ENCODE measurements around the gene ORAI2.
A peak's percentile ranks its signal among the peaks of the same experiment; 100 is the strongest.
"Not testable (repeated sequence)": the region's sequence is repeated elsewhere in the genome, so short reads cannot be mapped to it uniquely, and the experiment has no call there.

The ORAI2 gene

GRCh38 chr7:102447311-102447710, 13.9 kb downstream of the ORAI2 start:
- DNase-seq (ENCODE audit: low spot score), result no peak

- no peak for DNase-seq (ENCODE audit: low spot score)
These were observed 15.8 kb downstream of the ORAI2 start for GRCh38 chr7:102449136-102449535.

GRCh38 chr7:102450242-102450641, 16.9 kb downstream of the ORAI2 start:
- no peak for DNase-seq (ENCODE audit: low spot score)

GRCh38 chr7:102451371-102452054, 18.1 kb downstream of the ORAI2 start:
- no peak for DNase-seq (ENCODE audit: low spot score)

GRCh38 chr7:102452451-102452850, 19.1 kb downstream of the ORAI2 start:
- no peak for DNase-seq (ENCODE audit: low spot score)

- DNase-seq (ENCODE audit: low spot score), result no peak
These were observed 19.9 kb downstream of the ORAI2 start for GRCh38 chr7:102453319-102453718.

GRCh38 chr7:102454468-102454867, 21.1 kb downstream of the ORAI2 start:
- DNase-seq (ENCODE audit: low spot score), result no peak

GRCh38 chr7:102454932-102455331, 21.6 kb downstream of the ORAI2 start:
- not testable (repeated sequence) for DNase-seq (ENCODE audit: low spot score)

- DNase-seq (ENCODE audit: low spot score), result no peak
These were observed 22.2 kb downstream of the ORAI2 start for GRCh38 chr7:102455596-102455995.

GRCh38 chr7:102456327-102456726, 23.0 kb downstream of the ORAI2 start:
- DNase-seq (ENCODE audit: low spot score), result no peak

GRCh38 chr7:102457352-102457924, 24.1 kb downstream of the ORAI2 start:
- DNase-seq (ENCODE audit: low spot score), result no peak

- DNase-seq (ENCODE audit: low spot score), result no peak
These were observed 26.0 kb downstream of the ORAI2 start for GRCh38 chr7:102459221-102459844.

- DNase-seq (ENCODE audit: low spot score), result no peak
These were observed 27.1 kb downstream of the ORAI2 start for GRCh38 chr7:102460467-102460866.

- DNase-seq (ENCODE audit: low spot score), result no peak
These were observed 30.6 kb downstream of the ORAI2 start for GRCh38 chr7:102463841-102464576.

- peak; percentile 99 for DNase-seq (ENCODE audit: low spot score)
These were observed 31.4 kb downstream of the ORAI2 start, which contains the start of the genes ALKBH4 and LRWD1 for GRCh38 chr7:102464577-102465280. TSS of gene ALKBH4 (minus strand) at chr7:102464863. CDS start at chr7:102464836, 27 bp downstream. TSS of gene LRWD1 (plus strand) at chr7:102464984. CDS start at chr7:102465081, 97 bp downstream.

- no peak for DNase-seq (ENCODE audit: low spot score)
These were observed 32.7 kb downstream of the ORAI2 start for GRCh38 chr7:102466097-102466496.

GRCh38 chr7:102467581-102468477, 34.5 kb downstream of the ORAI2 start:
- DNase-seq (ENCODE audit: low spot score), result no peak

- DNase-seq (ENCODE audit: low spot score), result no peak
These were observed 35.3 kb downstream of the ORAI2 start for GRCh38 chr7:102468478-102469350.

GRCh38 chr7:102469351-102469971, 36.1 kb downstream of the ORAI2 start:
- DNase-seq (ENCODE audit: low spot score), result no peak

Measured in HuH-7 (cell line).